Keratinocyte (primary cell): ENCODE data around the gene ZFP36L2.

ENCODE experiments used
- CTCF ChIP-seq, 3 experiments: IDR thresholded peaks in 1 of 3; conservative IDR thresholded peaks in 1 of 3; optimal IDR thresholded peaks in 1 of 3; 2 replicates in 2 of 3; 3 replicates in 1 of 3; pipeline versions ENCODE3 to v1.5.1; 2011; ENCODE audit warnings: low read length in 3 of 3, mild to moderate bottlenecking in 3 of 3, moderate library complexity in 2 of 3, control low read depth in 1 of 3, inconsistent platforms in 1 of 3; ENCODE audit not compliant: insufficient read depth in 2 of 3; ENCODE audit errors: extremely low read depth in 1 of 3
- EZH2 ChIP-seq: IDR thresholded peaks from one replicate; pipeline ENCODE4 v1.6.1; 2012; ENCODE audit warnings: inconsistent platforms, mild to moderate bottlenecking, low read length, moderate library complexity

- no peak for TF ChIP-seq CTCF (optimal IDR thresholded peaks at IDR 0.05 in 1 of 3, IDR thresholded peaks at IDR 0.05 in 1 of 3, conservative IDR thresholded peaks at IDR 0.05 in 1 of 3; ENCODE audit: extremely low read depth in 1 of 3, insufficient read depth in 2 of 3, low read length in 3 of 3)
- no peak for TF ChIP-seq EZH2
Observed at GRCh38 chr2:43269074-43269572, 42.7 kb upstream of the ZFP36L2 start.
